DMS153 (cell line): Measurements from ENCODE around the gene BGN.

Experiments
- DNase-seq: peaks from one replicate; lab custom pipeline; 2025; lab: John Stamatoyannopoulos, UW

Gene BGN

DNA sequence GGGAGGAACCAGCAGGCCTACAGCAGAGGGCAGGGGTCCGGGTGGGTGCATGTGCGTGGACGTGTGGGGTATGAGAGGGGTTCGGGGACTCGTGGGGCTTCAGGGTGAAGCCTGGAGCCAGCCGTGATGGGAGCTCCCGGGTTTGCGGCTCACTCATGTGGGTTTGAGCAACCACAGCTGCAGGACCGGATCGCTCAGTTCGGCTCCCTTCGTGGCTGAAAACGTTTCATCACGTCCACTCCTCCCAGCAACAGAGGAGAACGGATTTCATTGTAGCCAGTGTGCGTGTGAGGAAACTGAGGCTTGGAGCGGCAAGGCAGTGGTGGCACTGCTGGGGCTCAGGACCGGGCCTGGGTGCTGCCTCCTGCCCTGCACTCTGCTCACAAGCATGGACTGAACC is 10.6 kb downstream of the BGN start:
- no peak for DNase-seq

DNA sequence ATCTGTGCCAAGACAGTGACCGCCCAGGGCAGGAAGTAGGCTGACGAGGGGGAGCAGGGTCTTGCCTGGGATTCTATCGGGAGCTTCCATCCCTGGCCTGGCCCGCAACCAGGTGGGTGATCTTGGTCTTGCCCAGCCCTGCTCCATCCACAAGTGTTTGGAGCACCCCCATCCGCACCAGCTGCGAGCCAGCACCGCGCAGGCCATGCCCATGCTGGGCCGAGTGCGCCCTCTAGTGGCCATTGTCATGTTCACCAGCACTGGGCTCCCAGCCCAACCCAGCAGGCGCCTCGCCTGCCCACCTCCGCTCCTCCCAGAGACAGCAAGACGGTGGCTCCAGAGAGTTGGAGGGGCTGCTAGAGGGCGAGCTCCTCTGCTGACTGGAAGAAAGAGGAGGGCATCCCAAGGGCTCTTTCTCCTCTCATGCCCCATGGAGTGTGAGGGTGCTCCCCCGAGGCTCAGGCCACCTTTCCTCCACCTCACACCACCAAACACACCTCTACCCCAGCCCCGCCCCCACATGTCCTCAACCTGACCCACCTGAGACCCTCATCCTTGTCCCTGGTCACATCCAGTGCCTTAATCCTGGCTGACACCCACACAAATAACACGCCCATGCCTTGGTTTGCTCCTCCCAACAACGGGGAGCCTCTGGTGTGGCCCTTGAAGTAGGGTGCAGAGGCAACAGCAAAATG is 12.9 kb downstream of the BGN start:
- DNase-seq = peak; percentile 32

DNA sequence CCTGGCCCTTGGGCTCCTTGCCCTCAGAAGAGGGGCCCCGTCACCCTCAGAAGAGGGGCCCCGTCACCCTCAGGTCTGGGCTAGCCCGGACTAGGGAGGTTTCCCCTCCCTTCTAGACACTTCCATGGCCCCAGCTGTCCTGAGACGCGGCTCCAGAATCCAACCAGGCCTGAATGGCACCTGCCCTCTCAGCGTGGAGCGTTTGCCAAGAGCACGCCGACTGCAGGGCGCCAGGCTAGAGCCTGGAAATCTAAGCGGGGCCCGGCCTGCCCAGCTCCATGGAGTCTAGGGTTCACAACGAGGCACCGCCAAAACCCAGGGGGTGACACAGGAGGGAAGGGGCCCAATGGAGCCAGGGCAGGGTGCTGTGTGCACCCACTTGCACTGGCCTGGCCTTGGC is 14.8 kb downstream of the BGN start:
- no peak for DNase-seq

DNA sequence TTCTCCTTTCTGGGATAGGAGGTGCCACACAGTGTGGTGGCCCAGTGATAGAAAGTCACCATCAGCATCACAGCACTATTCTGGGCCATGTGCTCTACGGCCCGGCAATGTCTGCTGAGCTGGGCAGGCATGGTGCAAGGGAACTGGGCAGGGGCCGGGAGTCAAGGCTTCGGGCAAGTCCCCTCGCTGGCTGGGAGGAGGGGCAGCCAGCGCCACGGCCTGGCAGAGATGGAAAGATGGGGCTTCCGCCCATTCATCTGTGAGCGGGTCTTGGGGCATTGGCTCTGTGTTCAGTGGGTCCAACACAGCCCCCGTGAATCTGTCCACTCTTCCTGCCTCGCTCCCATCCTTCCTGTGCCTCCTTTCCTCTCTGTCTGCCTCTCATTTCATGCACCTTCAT is 15.6 kb downstream of the BGN start:
- no peak for DNase-seq

DNA sequence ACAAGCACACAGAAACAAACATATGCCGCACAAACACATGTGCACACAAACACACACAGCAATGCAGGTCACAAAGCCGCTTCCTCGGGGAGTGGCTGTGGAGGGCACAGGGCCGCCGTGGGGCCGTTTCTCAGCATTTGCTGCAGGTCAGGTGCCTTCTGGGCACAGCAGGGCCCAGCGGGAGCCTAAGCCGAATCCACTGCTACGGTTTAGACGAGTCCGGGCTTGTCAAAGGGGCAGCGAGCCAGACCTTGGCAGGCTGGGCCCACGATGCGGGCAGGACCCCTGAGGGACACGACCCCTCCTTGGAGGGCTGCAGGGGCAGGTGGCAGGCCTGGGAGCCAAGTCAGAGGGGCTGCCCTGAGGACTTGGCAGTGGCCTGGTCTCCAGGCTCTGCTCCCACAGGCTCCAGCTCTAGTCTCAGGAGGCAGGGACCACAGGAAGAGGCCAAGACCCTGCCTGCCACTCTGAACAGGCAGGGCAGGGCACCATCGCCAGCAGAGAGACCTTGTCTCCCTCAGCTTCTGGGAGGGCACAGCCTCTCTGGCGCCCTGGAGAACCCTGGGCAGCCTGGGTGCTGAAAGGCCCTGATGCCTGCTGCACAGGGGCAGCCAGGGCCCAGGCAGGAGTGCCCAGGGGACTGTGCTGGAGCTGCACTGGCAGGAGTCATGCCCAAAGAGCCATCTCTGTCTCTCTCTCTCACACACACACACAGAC is 17.2 kb downstream of the BGN start:
- DNase-seq = no peak

DNA sequence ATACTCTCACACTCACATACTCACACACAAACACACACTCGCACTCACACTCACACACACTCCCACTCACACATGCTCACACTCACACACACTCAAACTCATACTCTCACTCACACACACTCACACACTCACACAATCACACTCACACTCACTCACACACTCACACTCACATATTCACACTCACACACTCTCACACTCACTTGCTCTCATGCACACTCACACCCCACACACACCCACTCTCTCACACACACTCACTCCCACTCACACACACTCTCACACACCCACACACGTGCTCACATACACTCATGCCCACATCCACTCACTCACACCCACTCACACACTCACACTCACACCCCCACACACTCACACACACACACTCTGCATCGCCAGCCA is 17.7 kb downstream of the BGN start:
- DNase-seq = no peak

DNA sequence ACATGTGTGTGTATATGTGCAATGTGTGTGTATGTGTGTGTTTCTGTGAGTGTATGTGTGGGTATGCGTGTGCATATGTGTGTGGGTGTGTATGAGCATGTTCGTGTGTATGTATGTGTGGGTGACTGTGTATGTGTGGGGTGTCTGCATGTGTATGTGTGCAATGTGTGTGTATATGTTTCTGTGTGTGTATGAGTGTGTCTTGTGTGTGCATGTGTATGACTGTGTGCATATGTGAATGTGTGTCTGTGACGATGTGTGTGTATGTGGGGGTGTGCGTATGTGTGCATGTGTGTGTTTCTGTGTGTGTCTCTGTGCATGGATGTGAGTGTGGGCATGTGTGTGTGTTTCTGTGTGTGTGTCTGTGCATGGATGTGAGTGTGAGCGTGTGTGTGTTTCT is 18.5 kb downstream of the BGN start:
- no peak for DNase-seq

DNA sequence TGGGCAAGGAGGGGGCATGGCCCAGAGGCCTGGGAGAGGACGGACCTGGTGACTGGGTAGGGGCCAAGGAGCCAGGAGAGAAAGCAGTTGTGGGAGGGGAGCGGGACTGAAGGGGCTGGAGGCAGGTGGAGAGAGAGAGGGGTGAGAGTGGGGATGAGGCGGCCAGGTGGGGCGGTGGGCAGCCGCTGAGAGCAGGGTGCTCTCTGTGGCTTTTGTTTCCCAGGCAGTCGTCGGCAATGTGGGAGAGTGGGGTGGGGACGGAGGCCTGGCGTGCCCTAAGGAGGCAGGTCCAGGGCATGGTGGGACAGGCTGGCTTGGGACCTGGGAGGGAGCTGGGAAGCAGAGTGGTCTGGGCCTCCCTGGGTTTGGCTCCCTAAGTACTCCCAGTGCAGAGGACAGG is 19.5 kb downstream of the BGN start:
- DNase-seq = no peak

DNA sequence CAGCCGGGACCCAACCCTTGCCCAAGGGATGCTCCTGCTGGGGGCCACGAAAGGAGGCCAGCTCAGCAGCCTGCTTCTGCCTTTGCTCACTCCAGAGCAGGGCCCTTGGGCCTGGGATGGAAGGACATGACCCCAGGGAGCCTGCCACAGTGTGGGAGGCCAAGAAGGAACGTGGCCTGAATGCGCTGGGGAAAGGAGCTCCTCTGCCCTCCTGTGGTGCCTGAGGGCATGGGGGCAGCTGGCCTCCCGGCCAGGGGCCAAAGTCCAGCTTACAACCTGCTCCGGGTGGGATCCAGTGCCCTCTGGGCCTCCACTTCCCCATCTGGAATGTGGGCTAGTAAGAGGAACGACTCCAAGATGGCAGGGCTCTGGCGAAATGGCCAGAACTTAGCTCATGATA is 20.7 kb downstream of the BGN start:
- no peak for DNase-seq

DNA sequence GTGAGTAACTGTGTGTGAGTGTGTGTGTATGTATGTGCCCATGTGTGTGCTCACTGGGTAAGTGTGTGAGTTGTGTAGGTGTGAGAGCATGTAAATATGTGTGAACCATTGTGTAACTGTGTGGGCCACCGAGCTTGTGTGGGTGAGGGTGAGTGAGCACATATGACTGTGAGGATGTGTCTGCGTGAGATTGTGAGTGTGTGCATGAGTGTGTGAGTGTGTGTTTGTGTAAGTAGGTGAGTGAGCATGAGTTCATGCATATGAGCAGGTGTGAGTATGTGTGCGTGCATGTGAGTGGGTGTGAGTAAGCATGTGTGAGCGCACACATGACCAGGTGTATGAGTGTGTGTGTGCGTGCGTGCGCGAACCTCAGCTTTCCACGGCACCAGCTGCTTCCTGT is 21.3 kb downstream of the BGN start:
- no peak for DNase-seq

DNA sequence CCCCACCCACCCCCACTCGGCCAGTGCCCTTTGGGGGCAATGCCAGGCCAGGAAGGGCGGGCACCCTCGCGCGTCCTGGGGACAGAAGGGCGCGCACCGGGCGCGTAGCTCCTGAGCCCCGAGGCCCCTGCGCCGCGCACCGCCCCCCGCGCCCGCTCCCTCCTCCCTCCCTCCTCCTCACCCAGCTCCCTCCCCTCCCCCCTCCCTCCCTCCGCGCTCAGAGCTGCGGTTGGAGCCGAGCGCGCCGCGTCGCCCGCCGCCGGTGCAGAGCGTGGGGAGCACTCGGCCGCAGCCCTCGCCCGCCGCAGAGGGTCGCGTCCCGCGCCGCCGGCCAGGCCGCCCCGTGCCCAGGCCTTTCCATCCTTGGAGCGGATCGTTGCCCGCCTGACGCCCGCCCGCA is 22.6 kb downstream of the BGN start, which contains the start of gene ATP2B3:
Gene ATP2B3, plus strand, starts transcription at position 220 of the 400 bp plus-strand sequence. CDS start 18,606 bp downstream, outside the sequence.
- DNase-seq = no peak

DNA sequence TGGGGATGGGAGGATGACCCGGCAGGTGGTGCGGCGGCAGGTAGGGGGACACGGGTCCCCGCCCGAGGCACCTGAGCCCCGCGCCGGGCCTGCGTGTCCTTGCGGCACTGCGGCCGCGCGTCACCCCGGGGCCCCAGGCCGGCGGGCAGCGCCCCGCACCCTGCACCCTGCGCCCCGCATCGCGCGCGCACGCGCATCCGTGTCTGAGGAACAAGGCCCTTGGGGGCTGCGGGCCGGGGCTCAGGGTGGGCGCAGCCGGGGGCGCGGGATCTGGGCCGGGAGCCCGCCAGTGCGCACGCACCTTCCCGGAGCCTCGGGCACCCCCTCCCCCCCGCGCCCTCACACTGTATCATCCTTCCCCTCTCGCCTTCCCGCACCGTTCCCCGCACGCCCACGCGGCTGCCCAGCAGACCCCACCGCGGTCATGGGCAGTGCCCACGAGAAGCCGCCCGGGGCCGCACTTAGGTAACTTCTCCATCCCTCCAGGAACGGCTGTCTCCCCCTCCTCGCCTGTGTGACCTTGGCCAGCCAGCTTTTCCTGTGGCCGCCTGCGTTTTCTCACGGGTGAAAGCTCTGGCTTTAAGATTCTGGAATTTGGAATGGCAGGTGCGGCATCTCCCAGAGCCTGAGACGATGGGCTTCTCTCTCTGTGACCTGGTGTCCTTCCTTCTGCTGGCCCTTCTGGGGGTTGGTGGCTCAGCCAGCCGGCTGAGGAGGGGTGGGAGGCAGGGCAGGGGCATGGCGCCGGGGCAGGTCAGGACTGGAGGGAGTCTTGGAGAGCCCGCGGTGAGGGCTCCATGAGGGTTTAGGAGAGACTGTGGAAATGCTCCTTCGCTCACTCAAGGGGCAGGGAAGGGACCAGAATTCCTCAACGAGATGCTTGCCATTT is 23.4 kb downstream of the BGN start:
- DNase-seq = no peak

DNA sequence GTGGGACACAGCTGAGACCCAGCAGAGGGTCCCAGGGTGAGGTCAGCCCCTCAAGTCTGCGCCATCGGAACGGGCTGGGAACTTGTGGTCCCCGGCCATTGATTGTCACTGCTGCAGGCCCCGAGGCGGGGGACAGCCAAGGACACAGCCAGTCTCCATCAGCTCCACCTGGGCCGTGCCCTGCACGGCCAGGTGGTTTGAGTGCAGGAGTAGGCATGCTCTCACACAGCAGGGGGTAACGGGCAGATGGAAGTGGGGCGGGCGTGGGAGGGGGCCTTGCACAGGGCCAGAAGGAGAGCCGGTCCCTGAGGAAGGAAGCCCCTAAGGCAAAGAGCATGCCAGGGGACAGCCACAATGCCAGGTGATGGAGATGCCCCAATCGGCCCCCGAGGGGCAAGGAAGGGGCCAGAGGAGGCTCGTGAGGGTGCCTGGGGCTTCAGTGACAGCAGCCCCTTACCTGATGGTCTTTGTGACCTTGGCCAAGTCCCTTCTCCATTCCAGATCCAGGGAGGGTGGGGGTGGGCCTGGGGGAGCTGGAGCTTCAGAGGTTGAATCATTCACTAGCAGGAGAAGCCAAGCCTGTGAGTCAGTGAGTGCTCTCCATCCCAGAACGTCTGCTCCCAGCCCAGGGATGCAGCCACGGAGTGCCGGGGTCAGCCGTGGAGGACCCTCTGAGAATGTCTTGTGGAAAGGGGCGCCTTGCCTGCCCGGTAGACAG is 24.9 kb downstream of the BGN start:
- no peak for DNase-seq

DNA sequence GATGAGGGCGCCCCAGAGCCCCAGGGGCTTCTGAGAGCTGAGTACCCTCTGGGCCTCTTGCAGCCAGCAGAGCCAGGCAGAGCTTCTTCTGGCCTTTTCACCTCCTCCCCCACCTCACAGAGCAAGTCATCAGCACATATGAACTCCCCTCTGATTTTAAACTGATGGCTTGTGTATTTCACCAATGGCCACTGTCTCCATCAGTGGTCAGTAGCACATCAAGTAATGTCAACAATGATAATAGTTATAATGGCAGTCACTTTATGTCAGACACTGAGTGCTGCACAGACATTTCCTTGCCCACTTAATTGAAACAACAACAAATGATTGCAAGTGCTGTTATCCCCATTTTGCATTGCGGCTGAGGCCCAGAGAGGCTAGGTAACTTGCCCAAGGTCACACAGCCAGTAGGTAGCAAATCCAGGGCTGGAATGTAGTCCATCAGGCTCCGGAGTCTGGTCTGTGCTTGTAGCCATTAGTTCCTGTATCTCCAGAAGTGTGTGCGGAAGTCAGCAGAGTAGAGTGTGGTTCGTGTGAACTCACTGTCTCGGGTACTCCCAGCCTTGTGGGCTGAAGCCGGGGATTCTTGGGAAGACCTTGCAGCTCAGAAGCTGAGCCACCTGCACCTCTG is 25.6 kb downstream of the BGN start:
- no peak for DNase-seq

DNA sequence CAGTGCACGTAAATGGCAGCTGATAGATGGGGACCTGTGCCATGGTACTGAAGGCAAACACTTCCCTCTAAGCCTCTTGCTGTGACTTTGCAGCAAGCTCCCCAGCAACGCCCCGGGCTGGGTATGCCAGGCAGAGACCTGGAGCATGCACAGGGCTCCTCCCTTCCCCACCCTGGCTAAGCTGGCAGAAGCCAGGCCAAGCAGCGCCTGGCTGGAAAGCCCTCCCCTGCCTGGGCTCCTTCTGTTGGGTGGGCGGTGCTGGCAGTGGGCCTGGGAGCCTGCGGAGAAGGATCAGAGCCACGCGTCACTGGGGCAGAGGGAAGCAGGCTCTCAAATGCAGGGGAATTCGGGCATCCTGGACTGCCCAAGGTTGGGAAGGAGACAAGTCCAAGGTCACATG is 26.3 kb downstream of the BGN start:
- DNase-seq = peak; percentile 44

DNA sequence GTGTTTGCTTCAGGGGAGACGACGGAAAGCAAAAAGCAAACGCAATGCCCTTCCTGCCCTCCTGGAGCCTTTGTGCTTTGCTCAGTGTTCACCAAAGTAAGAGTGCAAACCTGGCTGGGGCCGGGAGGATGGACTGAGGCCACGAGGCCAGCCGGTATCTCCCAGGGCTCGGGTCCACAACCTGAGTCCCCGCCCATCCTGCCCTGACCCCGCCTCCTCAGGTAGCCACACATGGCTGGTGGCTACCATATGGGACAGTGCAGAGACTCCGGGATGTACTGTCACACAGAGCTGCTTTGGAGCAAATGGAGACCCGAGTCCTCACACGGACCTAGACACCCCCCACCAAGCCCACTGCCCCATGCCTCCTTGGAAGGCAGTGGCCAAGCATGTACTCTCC is 27.5 kb downstream of the BGN start:
- DNase-seq = no peak

DNA sequence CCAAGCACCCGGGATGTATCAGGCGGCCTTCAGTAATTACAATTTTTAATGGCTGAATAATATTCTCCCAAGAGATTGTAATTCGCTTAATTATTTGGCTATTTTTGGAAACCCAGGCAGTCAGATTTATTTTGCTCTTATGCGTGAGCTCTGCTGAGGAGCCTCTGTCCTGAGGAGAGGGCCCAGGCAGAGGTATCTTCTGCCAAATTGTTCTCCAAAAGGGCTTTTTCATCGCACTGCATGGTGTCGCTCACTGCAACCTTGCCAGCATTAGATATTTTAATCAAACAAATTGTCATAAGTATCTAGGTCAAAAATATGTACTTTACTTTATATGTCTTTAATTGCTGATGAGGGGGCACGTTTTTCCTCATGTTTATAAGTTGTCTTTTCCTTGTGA is 28.5 kb downstream of the BGN start:
- DNase-seq = no peak

DNA sequence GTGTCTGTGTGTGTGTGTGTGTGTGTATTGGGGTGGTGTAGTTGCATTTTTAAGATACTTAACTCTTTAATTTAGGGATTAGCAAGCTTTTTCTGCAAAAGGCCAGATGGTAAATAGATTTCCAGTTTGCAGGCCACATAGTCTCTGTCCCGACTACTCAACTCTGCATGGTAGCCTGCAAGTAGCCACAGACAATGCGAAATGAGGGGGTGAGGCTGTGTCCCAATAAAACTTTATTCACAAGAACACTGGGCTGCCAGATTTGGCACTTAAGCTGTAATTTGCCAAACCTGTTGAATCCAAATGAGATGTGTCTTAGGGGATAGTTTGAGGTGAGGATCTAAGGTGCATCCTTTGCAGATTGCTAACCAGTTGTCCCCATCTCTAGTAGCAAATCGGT is 29.5 kb downstream of the BGN start:
- no peak for DNase-seq

DNA sequence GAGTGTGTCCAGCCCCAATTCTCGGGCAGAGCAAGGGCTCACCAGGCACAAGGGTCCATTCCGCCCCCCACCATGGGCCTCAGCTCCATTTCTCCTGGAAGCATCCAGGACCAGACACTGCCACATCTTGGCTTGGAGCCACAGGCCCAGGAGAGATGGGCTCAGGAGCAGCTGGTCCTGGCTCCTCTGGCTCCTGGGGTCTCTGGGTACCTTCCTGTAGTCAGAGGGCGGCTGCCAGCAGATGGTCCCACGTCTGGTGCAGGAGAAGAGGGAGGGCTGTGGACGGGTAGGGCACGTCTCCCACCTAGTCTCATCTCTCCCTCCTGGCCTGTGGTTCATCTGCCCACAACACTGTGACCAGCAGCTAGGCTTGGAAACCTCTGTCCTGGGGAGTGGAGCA is 30.7 kb downstream of the BGN start:
- DNase-seq = no peak

DNA sequence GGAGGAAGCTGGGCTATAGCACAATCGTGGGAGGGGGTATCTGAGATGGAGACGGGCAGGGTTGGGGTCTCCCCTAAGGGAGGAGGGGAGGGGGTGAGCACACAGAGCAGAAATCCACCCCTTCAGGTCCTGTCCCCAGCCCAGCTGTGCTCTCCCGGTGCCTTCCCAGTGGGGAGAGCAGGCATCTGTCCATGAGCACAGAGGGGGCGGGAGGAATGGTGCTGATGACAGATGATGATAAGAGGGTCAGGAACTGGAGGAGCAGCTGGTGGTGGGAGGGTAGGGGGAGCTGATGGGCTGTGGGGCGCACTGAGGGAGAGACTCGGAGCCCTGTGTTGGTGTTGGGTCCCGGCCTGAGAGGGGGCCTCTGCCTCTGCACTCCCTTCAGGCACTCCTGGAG is 31.3 kb downstream of the BGN start:
- no peak for DNase-seq

DNA sequence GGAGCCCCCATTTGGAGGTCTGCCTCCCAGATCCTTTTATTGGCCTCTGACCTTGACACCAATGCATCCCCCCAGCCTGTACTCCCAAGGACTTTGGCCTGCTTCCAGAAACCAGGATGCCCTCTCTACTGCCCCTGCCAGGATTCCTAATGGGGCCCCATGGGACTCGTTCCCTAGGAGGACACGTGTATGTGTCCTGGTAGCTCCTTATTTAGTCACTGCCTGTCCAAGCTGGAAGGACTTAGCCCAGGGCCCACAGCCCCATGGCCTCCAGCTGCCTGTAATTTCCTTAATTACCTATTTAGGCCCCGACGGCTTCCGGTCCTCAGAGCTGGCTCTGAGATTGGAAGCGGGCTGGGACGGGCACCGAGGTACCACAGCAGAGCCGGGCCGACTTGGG is 32.0 kb downstream of the BGN start:
- DNase-seq = peak; percentile 55

DNA sequence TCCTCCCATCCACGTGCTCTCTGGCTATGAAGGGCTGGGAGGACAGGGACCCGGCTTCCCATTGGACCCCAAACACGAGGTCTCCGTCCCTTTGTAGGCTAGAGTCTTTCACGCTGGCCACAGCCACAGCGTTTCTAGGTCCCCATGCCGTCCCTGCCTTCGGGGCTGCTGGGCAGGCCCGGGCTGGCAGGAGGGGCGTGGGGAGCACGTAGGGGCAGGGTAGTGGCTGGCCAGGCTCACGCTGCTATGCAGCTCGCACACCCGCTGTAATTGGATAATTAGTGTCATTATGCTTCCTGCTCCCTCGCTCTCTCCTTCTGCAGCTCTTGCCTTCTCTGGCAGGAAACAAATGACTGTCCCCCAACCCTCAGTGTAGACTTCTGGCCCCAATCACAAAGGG is 32.4 kb downstream of the BGN start:
- DNase-seq = no peak
